Fibroblast of mammary gland (primary cell): ENCODE results near the gene TAS1R2.
"Not testable (repeated sequence)": the region's sequence is repeated elsewhere in the genome, so short reads cannot be mapped to it uniquely, and the experiment has no call there.

Experiments used
- DNase-seq: peaks from one replicate; pipeline ENCODE4 v3.0.0-alpha.2; 2010; ENCODE audit warnings: low read depth
- H3K4me3 ChIP-seq: 2 replicates; pipeline ENCODE4 v1.5.1; 2011; ENCODE audit warnings: low read depth, mild to moderate bottlenecking, low read length, moderate library complexity; ENCODE audit not compliant: control insufficient read depth
- CTCF ChIP-seq: conservative IDR thresholded peaks from 2 replicates; pipeline ENCODE4 v1.5.1; 2011; ENCODE audit warnings: low read depth, low read length, inconsistent platforms; ENCODE audit not compliant: control insufficient read depth, insufficient read depth

Gene TAS1R2

GRCh38 chr1:18840145-18840544 lies 19.3 kb downstream of the TAS1R2 start:
- no peak for DNase-seq
- no peak overlapping the region for H3K4me3 ChIP-seq
- TF ChIP-seq CTCF: no peak

- H3K4me3 ChIP-seq: no peak overlapping the region
- DNase-seq: no peak
- TF ChIP-seq CTCF: no peak
Observed at GRCh38 chr1:18836654-18837053, 22.8 kb downstream of the TAS1R2 start.

DNA sequence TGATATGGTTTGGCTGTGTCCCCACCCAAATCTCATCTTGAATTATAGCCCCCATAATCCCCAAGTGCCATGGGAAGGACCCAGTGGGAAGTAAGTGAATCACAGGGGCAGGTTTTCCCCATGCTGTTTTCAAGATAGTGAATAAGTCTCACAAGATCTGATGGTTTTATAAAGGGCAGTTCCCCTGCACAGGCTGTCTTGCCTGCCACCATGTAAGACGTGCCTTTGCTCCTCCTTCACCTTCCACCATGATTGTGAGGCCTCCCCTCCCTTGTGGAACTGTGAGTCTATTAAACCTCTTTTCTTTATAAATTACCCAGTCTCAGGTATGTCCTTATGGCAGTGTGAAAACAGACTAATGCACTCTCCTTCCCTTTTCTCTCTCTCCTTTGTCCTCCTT lies 27.1 kb downstream of the TAS1R2 start:
- not testable (repeated sequence) for H3K4me3 ChIP-seq, DNase-seq

DNA sequence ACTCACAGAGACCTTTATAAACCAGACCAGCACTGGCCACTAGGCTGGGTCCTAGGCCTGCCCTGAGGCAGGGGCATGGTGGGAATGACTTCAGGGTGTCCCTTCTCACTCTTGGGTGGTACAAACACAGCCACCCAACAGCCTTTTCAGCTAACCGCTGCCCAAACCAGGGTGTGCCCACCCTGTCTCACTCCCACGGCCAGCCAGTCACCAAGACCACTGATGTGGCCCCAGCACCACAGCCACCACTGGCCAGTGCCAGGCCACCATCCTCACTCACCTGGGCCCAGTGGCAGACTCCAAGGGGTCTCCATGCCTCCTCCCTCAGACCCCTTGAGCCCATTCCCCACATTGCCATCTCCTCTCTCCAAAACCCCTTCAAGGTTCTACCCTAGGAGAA lies 27.8 kb downstream of the TAS1R2 start:
- no peak for TF ChIP-seq CTCF
- no peak for DNase-seq
- H3K4me3 ChIP-seq: no peak overlapping the region

GRCh38 chr1:18830596-18830995 lies 28.9 kb downstream of the TAS1R2 start:
- H3K4me3 ChIP-seq: no peak overlapping the region
- no peak for TF ChIP-seq CTCF
- no peak for DNase-seq

DNA sequence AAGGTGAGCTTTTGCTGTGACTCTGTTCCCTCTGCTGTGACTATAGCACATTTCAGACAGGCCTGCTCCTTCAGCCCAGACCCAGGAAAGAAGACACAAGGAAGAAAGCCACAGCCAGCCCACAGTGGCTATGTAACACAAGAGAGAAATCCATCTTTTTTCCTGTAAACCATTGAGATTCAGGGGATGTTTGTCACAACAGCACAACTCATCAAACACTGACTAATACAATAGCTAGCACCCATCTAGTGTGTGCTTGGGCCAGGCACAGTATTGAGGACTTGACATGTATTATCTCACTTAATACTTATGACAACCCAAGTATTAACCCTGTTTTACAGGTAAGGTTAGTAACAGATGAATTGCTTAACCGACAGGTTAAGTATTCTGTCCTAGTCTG lies 29.8 kb downstream of the TAS1R2 start:
- TF ChIP-seq CTCF: no peak
- DNase-seq: no peak
- no peak overlapping the region for H3K4me3 ChIP-seq

- TF ChIP-seq CTCF: no peak
- H3K4me3 ChIP-seq: no peak overlapping the region
- no peak for DNase-seq
Observed at GRCh38 chr1:18828224-18828623, 31.2 kb downstream of the TAS1R2 start.
